HG03103 (cell line): ENCODE measurements around the gene RBP5.

Experiments used
- ATAC-seq: cut with Tn5 transposase; IDR thresholded peaks from one replicate; pipeline ENCODE4 v1.9.1; 2021; ENCODE audit warnings: low read depth; ENCODE audit not compliant: unreplicated experiment

RBP5 gene

DNA sequence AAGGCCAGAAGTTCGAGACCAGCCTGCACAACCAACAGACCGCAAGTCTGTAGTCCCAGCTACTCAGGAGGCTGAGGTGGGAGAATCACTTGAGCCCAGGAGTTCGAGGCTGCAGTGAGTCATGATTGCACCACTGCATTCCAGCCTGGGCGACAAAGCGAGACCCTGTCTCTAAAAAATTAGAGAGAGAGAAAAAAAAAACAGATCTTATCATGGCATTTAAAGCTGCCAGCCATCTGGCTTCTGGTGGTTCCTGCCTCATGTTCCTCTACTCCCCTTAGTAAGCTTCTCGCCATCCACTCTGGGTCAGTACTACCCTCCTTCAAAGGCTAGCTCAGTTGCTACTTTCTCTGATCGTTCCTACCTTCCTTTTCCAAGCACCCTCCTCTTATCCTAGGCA is 17.5 kb upstream of the RBP5 start:
- ATAC-seq, result no peak

DNA sequence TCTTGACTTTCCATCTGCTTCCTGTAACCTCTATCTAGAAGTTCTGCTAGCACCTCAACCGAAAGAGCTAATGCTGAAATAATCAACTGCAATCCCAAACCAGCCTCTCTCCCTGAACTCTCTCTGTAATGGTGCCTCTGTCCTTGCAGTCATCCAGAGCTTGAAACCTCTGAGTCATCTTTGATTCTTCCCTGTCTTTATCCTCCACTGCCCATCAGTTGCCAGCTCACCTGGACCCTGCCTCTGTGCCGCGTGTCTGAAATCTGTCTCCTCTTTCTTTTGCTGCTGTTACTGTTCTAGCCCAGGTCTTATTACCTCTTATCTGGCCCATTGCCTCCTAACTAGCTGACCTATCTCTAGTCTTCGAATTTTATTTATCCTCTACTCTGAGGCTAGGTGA is 17.0 kb upstream of the RBP5 start:
- ATAC-seq, result no peak

DNA sequence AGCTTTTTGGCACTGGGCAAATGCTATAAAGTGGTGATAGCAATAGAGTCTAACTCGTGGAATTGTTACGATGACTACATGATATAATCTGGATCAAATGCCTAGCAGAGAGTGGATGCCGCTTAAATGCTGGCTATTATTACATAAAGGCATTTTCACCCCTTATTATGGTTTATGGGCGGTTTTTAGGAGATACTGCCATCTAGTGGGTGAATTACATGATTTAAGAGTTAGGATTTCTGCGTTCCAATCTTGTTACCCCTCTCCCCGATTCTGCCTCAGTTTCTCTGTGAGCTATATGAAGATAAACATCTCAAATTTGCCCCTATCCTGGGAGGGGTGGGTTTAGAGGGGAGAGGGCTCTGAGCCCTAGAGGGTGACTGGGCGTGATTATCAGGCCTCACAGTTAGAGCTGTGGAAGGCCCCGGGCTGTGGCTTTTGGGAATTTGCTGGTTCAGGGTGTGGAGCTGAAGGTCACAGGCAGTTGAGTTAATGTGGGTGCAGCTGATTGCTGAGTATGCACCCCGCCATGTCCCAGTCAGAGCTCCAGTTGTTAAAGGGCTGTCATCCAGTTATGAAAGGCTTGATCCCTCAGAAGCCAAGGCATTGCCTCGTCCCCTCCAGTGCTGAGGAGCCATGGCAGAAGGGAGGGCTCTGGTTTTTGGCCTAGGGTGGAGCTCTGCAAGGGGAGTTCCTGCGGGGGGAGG is 15.9 kb upstream of the RBP5 start:
- no peak for ATAC-seq

DNA sequence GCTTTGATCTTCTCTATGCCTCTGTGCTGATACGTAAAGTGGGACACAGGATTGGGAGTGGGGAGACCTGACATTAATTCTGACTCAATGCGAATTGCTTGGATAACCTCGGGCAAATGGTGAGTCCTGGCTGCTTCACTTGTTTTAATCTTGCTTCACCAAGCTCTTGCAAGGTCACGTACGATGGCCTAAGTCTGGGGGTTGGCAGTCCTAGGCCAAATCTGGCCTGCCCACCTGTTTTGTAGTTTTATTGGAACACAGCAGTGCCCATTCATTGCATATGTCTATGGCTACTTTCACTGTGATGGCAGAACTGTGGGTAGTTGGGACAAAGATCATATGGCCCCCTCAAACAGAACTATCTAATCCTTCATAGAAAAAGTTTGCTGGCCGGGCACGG is 14.9 kb upstream of the RBP5 start:
- no peak for ATAC-seq

DNA sequence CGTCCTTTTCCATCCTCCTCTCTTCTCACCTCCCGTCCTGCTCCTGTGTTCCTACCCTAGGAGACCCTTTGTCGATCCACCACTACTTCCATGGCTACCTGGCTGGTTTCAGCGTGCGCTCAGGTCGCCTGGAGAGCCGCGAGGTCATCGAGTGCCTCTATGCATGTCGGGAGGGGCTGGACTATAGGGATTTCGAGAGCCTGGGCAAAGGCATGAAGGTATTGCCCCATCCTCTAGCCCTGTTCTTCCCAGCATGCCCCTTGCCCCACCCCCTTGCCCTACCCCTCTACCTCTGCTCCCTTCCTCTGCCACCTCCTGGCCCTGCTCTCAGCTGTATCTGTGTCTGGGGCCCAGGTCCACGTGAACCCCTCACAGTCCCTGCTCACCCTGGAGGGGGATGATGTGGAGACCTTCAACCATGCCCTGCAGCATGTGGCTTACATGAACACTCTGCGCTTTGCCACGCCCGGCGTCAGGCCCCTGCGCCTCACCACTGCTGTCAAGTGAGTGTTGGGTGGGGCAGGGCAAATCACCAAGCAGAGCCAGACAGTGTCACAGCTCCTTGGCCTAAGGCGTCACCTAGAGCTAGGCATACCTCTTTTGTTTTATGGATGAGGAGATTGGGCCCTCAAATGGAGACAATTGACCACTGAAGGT is 14.2 kb upstream of the RBP5 start:
- no peak for ATAC-seq

DNA sequence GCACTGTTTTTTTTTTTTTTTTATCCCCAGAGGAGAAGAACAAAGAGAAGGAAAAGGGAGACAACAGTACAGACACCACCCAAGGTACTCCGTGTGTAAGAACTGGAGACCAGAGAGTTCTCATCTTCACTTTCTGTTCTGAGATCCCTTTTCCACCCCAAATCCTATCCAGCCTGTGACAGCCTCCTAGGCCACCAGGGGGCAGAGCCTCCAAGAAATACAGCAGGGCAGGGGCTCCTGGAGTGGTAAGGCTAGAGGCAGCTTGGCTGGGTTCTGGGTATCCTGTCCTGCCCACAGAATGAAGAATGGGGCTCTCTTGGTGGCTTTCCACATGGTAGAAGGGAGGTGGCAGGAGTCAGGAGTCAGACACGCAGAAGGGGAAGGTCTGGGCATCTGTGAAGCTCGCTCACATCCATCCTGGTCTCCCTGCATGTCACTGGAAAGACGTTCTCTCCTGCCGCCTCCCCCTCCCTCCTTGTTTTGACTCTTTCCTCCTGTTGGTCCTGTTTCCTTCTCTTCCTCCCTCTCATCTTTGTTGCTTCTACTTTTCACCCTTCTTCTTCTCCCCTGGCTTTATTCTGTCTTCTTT is 13.5 kb upstream of the RBP5 start:
- no peak for ATAC-seq

DNA sequence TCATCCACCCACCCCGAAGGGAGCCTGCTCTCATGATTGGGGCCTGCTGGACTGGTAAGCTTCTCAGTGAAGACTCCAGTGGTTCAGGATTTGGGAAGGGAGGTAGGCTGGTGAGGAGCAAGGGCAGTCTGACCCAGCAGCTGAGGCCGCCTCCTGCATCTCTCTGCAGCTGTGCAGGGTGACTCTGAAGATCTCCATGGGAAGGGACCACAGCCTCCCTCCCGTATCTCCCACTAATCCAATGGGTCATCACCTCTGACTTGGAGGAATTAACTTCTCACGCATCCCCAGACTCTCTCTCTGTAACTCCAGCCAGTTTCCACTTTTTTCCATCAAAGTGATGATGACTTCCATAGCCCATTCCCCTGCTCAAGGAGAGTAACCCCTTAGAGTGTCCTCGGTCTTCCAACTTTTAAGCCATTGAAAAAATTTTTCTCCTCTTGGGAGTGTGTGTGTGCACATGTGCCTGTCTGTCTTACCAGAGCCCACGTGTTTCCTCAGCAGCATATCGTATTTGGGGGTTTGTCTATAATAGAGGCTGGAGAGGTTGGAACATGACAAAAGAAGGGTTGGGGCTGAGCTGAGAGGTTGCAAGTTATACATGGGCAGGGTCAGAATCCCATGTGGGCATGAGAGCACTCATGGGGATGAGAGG is 12.8 kb upstream of the RBP5 start:
- ATAC-seq, result no peak

DNA sequence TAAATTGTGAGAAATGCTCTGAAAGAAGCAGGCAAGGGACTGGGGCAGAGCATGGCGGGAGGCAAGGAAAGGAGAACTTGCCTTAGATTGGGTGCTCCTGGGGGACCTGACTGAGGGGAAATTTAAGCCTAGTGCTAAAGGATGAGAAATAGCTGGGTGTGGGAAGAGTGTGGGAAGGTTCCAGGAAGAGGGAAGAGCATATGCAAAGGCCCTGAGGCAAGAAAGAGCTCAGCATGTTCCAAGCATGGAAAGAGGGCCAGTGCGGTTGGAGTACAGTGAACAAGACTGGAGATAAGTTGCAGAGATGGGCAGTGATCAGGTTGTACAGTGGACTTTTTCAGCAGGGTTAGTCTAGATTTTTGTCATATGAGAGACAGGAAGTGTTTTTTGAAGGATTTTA is 10.5 kb upstream of the RBP5 start:
- ATAC-seq, result no peak

DNA sequence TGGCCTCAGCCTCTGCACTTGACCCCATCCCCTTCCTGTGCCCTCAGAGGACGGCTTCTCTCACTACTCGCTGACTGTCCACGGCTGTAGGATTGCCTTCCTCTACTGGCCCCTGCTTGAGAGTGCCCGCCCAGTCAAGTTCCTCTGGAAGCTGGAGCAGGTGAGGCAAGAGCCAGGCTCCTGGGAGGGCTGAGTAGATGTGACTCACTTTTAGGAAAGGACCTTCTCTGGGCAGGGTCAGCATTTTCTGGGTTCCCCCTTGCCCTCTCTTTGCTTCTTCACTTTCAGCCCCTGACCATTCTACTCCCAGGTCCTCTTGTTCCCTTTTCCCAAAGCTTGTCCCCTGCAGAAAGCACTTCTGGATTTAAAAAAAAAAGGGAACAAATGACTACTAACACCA is 9.2 kb upstream of the RBP5 start:
- ATAC-seq, result no peak

DNA sequence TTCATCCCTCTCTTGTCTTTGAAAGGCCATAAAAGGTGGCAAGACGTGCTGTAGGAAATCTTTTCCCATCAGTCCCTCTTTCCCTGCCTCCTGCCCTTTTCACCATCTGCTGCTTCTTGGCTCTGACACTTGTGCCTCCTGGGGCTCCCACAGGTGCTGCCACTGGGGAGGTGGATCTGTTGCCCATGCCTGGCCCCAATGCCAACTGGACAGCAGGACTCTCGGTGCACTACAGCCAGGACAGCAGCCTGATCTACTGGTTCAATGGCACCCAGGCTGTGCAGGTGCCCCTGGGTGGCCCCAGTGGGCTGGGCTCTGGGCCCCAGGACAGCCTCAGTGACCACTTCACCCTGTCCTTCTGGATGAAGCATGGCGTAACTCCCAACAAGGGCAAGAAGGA is 8.0 kb upstream of the RBP5 start:
- no peak for ATAC-seq

DNA sequence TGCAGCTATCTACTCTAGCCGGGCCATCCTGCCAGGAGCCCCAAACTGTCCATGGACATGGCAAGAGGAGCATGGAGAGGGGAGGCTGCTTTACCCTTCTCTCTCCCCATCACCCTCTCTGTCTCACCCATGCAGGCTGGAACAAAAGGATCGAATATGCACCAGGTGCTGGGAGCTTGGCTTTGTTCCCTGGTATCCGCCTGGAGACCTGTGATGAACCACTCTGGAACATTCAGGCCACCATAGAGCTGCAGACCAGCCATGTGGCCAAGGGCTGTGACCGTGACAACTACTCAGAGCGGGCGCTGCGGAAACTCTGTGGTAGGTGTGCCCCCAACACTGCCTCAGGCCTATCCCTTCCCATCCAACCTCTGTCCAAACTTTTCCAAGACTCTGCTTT is 7.4 kb upstream of the RBP5 start:
- ATAC-seq, result no peak

DNA sequence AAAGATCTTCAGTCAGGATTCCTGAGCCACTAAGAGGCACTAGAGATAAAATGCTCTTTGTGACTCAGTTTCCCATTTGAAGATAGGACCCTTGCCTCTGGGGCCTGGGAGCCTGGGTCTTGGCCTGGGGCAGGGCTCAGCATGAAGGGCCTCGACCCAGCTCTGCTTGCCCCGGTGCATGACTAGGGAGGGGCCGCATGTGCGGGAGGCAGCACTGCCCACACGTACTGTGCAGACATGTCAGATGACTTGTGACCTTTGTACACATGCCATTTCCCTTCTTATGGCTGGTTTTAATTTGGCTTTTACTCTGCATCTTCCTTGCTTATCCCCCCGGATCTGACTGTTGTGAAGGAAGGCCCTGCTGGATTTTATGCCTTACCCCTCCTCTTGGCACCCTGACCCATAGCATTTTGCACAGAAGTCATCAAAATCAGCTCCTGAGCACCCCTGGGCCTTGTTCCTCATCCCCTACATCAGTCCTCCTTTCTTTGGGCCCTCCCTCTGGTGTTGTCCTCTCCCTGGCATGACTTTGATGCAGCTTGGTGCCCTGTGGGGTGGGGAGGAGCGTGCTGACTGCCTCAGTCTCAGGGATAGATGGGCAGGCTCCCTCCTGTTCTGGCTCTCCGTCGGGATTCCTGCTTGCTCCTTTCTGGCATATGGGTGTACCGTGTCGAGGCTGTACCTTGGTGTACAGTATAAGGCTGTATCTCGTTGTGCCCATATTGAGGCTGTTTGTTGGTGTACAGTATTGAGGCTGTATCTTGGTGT is 5.9 kb upstream of the RBP5 start:
- no peak for ATAC-seq

DNA sequence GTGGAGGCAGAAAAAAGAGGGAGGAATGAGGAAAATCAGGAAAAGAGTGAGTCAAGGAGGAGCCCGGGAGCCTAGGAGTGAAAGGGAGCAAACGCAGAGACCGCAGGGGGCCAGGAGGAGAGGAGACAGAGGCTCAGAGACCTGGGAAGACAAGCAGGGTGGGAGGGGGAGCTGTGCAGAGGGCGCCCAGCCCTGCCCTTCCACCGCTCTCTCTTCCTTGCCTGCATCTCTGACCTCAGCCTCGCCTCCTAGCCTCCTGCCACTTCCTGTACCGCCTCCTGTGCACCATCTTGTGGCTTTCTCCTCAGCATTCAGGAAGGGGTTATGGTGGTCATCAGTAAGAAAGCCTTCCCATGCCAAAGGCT is 2.8 kb upstream of the RBP5 start:
- no peak for ATAC-seq

DNA sequence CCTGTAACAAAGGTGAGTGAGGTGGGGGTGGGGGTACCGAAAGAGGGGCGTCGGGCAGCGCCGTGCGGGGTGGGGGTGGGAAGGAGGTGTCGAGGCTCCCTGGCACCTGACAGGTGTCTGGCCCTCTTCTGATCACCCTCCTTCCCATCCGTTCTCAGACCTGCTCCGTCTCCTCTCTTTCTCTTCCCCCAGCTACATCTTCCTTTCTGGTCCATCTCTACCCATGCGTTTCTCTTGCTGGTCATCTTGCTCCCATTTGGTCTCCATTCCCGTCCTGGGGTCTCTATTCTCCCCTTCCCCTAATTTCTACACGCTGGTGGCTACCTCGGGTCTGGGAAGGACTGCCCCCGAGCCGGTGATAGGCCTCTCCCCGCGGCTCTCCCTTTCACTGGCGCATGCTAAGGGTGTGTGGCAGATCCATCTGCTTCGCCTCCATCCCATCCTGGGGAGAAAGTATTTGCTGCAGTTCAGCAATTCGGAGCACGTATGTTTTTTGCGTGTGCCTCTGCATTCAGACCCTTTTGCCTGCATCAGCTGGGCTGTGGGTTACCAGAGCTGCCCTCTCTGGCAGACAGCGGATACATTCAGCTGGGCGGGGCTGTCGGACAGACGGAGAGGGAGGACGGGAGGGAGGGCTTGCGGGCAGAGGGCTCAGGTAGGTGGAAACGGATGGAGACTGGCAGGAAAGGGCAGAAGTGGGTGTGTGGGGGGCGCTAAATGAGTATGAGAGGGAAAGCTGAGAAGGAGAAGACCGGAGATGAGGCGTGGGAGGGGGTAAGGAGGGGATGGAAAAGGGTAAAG is 2.2 kb upstream of the RBP5 start:
- ATAC-seq, result peak; percentile 40

DNA sequence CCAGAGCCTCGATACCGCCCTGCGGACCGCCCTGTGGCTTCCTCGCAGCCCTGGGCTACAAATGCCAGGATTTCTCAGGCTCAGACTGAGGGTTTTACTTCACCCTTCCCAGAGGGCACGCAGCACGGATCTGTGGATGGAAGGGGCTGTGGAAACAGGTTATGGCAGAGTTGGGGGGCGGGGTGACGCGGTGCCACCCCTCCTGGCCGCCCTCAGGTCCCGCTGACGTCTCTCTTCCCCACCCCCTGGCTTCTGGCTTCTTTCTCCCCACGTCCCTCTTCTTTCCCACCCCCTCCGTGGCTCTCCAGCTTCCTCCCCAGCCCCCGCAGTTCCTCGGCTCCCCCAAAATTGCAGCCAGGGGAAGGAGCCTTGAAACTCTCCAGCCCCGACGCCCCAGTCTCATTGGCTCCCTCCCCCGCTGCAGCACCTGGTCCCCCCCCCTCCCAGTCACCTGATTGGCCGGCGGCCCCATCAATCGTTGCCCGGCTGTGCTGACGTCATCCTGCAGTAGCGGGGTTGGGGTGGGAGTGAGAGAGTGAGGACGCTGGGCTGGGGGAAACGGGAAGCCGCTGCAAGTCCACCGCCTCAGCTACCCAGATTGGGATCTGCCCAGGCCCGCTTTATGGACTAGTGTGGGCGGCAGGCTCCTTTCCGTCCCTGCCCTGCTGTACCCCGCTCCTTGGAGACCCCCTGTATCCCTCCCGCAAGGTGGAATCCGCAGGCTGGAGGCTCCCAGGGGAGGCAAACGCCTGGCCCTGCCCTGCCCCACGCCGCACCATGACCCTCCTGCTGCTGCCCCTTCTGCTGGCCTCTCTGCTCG is 1.4 kb upstream of the RBP5 start, which contains the start of gene CLSTN3:
TSS of gene CLSTN3 (plus strand) at position 500 of the 820 bp plus-strand sequence. CDS start at position 778, 278 bp downstream.
- ATAC-seq, result no peak

DNA sequence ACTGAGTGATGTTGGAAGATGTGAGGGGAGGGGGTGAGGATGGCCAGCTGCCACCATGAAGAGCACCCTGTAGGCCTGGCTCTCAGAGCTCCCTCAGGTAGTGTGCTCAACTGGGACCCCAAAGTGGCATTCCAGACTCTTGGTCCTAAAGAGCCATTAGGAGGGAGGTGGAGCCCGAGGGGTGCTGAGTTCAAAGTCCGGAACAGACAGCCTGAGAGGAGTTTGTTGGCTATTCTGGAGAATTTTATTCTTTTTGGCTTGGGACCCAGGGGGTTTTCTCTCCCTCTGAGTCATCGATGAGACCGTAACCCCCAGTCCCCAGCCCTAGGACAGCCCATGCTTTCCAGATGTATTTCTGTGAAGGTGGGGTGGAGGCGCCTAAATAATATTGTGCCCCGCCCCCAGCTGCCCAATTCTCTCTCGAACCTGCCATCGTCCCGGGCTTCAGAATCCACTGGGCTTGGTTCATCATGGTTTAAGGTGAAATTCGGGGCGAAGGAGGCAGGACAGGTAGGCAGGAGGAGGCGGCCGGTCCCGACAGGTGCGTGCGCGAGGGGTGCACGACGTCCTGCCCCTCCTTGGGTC is 690 bp upstream of the RBP5 start:
- ATAC-seq, result no peak

DNA sequence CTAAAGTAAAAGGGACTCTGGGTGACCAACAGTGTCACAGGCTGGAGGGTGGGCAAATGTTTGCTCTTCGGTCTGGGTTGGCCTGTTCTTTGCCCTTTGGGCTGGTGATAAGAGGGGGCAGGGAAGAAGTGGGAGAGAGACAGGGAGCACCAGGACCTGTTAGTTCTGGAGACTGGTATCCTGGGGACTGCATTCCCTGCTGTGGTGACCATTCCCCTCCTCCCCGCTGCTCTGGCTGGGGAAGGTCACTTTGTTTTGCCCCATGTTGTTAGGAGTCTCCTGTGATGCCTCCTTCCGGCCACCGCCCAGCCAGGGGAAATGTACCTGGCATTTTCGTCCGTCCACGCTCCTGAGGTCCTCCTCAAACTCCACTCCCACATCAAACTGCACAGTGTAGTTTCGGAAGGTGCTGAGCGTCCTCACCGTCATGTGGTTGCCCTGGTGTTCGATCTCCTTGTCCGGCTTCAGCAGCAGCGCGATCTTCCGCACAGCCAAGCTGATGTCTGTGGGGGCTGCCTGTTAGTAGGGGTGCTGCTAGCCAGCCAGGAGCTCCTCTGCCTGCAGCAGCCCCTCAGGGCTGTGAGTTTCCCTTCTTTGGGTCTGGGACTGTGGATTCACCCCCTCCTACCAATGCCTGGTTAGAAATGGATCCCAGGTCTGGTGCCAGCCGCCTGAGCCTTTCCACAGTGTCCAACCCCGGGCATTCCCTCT is 618 bp downstream of the RBP5 start:
- no peak for ATAC-seq

DNA sequence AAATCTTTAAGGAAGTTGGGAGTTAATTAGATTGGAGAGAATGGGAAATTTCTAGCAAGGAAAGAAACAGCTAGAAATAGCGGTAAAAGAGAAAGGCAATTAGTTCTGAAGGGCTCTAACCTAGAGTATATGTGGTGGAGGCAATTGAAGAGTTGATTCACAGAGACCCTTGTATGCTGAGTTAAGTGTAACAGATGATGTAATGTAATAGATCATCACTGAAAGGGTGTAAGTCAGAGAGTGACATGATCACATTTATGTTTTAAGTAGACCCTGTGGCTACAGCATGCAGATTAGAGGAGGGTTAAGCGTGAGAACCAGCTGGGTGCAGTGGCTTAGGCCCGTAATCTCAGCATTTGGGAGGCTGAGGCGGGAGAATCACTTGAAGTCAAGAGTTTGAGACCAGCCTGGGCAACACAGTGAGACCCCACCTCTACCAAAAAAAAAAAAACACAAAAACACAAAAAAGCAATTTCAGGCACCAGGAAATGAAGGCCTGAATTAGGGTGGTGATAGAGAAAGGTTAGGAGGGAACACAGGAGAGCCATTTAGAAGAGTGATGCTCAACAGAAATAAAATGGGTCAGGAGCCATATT is 3.0 kb downstream of the RBP5 start:
- no peak for ATAC-seq
